HL-60 (cell line): ENCODE data around the gene CCDC83.

Experiments used
- DNase-seq, 2 experiments: peaks; one replicate each; pipeline ENCODE4 v3.0.0-alpha.2; 2010 to 2020; ENCODE audit warnings: low read depth in 1 of 2, low spot score in 1 of 2
- H3K27ac ChIP-seq: fragments of 250-450 bp; sonication (Bioruptor Pico); replicated peaks from 2 replicates; pipeline ENCODE4 v1.5.1; 2020; ENCODE audit warnings: mild to moderate bottlenecking, moderate library complexity
- H3K27me3 ChIP-seq: fragments of 250-450 bp; sonication (Bioruptor Pico); 2 replicates; pipeline ENCODE4 v1.5.1; 2021; ENCODE audit warnings: mild to moderate bottlenecking, moderate library complexity; ENCODE audit not compliant: insufficient read depth, poor library complexity, severe bottlenecking
- H3K4me3 ChIP-seq: replicated peaks from 2 replicates; pipeline ENCODE4 v1.5.1; 2011; ENCODE audit warnings: mild to moderate bottlenecking, control low read depth, low read length; ENCODE audit not compliant: insufficient read depth
- CTCF ChIP-seq: IDR thresholded peaks from one replicate; pipeline ENCODE4 v1.5.1; 2011; ENCODE audit warnings: low read length, control low read depth, inconsistent platforms; ENCODE audit not compliant: insufficient read depth
- GABPA ChIP-seq: IDR thresholded peaks from 2 replicates; pipeline ENCODE4 v1.6.1; 2012; ENCODE audit warnings: low read depth
- POLR2AphosphoS5 ChIP-seq: IDR thresholded peaks from 2 replicates; pipeline ENCODE4 v1.6.1; 2012; ENCODE audit warnings: low read depth
- REST ChIP-seq: IDR thresholded peaks from 2 replicates; pipeline ENCODE4 v1.6.1; 2012; ENCODE audit warnings: low read depth; ENCODE audit not compliant: insufficient replicate concordance
- SPI1 ChIP-seq: IDR thresholded peaks from 2 replicates; pipeline ENCODE4 v1.6.1; 2012; ENCODE audit warnings: low read depth, mild to moderate bottlenecking, borderline replicate concordance

Gene CCDC83

GRCh38 chr11:85826116-85826855 lies 28.9 kb upstream of the CCDC83 start:
- no peaks in the 10 kb centered on the region for H3K27me3 ChIP-seq
- no peak overlapping the region for H3K27ac ChIP-seq
- TF ChIP-seq GABPA (no peak), POLR2AphosphoS5 (no peak), CTCF (no peak), SPI1 (no peak), REST (no peak)
- no peak overlapping the region for H3K4me3 ChIP-seq
- DNase-seq: peak in 1 of 2 experiments; percentile 17

- H3K27me3 ChIP-seq: no peaks in the 10 kb centered on the region
- H3K4me3 ChIP-seq: no peak overlapping the region
- no peak for TF ChIP-seq CTCF
- TF ChIP-seq REST: no peak
- TF ChIP-seq POLR2AphosphoS5: no peak
- TF ChIP-seq GABPA: no peak
- no peak for TF ChIP-seq SPI1
- DNase-seq: no peak
- no peak overlapping the region for H3K27ac ChIP-seq
These were observed 27.2 kb upstream of the CCDC83 start for GRCh38 chr11:85827748-85828639.

- Histone ChIP-seq H3K27me3 (no peaks in the 10 kb centered on the region), H3K27ac (no peak overlapping the region), H3K4me3 (no peak overlapping the region)
- DNase-seq: no peak
- TF ChIP-seq GABPA (no peak), CTCF (no peak), SPI1 (no peak), REST (no peak), POLR2AphosphoS5 (no peak)
These were observed 26.6 kb upstream of the CCDC83 start for GRCh38 chr11:85828640-85828978.
